T-cell (primary cell): ENCODE measurements around the gene GFRA1. TPM values are rescaled to one million over a fixed set of nuclear protein-coding genes. Genes with fewer than 3 reads are reported as not detected.

Experiments used
- ATAC-seq, 4 experiments: fragments of 200-7000 bp in 3 of 4; fragments of 150-1000 bp in 1 of 4; cut with Tn5 transposase; replicated peaks in 1 of 4; 1 replicate in 3 of 4; 2 replicates in 1 of 4; pipeline ENCODE4 v1.10.0; 2021; ENCODE audit warnings: moderate library complexity in 3 of 4, mild to moderate bottlenecking in 2 of 4, moderate number of reproducible peaks in 1 of 4
- CTCF ChIA-PET, 2 donors: fragments of 300-600 bp; sonication (Branson Sonifier 250); formaldehyde crosslinking; loops; one replicate each; lab custom pipeline; 2022; ENCODE audit warnings: antibody characterized with exemption in 2 of 2; lab: Charles Lee
- POLR2A ChIA-PET, 2 donors: fragments of 300-600 bp; sonication (Branson Sonifier 250); formaldehyde crosslinking; loops; one replicate each; lab custom pipeline; 2022; ENCODE audit warnings: antibody characterized with exemption in 2 of 2; lab: Charles Lee
- DNase-seq, 35 experiments: peaks; one replicate each; pipeline versions ENCODE4 v3.0.0 to v3.0.0-alpha.2; 2013 to 2023
- H3K27ac ChIP-seq: one replicate; pipeline ENCODE4 v1.5.1; 2013; ENCODE audit warnings: low read length
- H3K27me3 ChIP-seq, 2 experiments: replicated peaks in 1 of 2; 1 replicate in 1 of 2; 2 replicates in 1 of 2; pipeline versions ENCODE4 v1.6.1 to v1.7.0; 2013; ENCODE audit warnings: low read length in 1 of 2, mixed read lengths in 1 of 2; ENCODE audit not compliant: control insufficient read depth in 2 of 2, insufficient read depth in 2 of 2; ENCODE audit errors: extremely low read depth in 1 of 2
- H3K36me3 ChIP-seq, 2 donors: 1 replicate in 1 of 2; 2 replicates in 1 of 2; pipeline versions ENCODE4 v1.6.1 to v1.7.0; 2013; ENCODE audit warnings: low read length in 1 of 2; ENCODE audit not compliant: control insufficient read depth in 2 of 2, insufficient read depth in 1 of 2; ENCODE audit errors: extremely low read depth in 1 of 2
- H3K4me1 ChIP-seq, 2 experiments: 1 replicate in 1 of 2; 2 replicates in 1 of 2; pipeline versions ENCODE4 v1.6.1 to v1.7.0; 2013; ENCODE audit warnings: low read length in 2 of 2, mixed read lengths in 1 of 2; ENCODE audit not compliant: insufficient read depth in 2 of 2, control insufficient read depth in 1 of 2; ENCODE audit errors: extremely low read depth in 1 of 2
- H3K4me3 ChIP-seq, 2 donors: 1 replicate in 1 of 2; 2 replicates in 1 of 2; pipeline versions ENCODE4 v1.5.1 to v1.7.0; 2013; ENCODE audit warnings: mild to moderate bottlenecking in 2 of 2, low read length in 1 of 2, moderate library complexity in 1 of 2; ENCODE audit not compliant: control insufficient read depth in 1 of 2; ENCODE audit errors: extremely low read depth in 1 of 2
- H3K9me3 ChIP-seq: 2 replicates; pipeline ENCODE4 v1.7.0; 2013
- H3K27ac Mint-ChIP-seq, 2 donors: one replicate each; pipeline ENCODE4 v1.8.0; 2020 to 2021; ENCODE audit warnings: mild to moderate bottlenecking in 2 of 2, mixed read lengths in 2 of 2
- H3K27me3 Mint-ChIP-seq, 2 donors: one replicate each; pipeline ENCODE4 v1.8.0; 2021 to 2022; ENCODE audit warnings: mixed read lengths in 2 of 2
- H3K36me3 Mint-ChIP-seq: one replicate; pipeline ENCODE4 v1.8.0; 2021; ENCODE audit warnings: mixed read lengths
- H3K4me1 Mint-ChIP-seq, 3 donors: one replicate each; pipeline ENCODE4 v1.8.0; 2020 to 2022; ENCODE audit warnings: mixed read lengths in 3 of 3, mild to moderate bottlenecking in 1 of 3
- H3K4me3 Mint-ChIP-seq, 3 donors: one replicate each; pipeline ENCODE4 v1.8.0; 2020 to 2022; ENCODE audit warnings: mild to moderate bottlenecking in 3 of 3, mixed read lengths in 3 of 3, moderate library complexity in 3 of 3
- H3K9me3 Mint-ChIP-seq, 3 donors: one replicate each; pipeline ENCODE4 v1.8.0; 2020 to 2022; ENCODE audit warnings: mixed read lengths in 3 of 3
- whole genome bisulfite sequencing: methylation state at CpG from one replicate; pipeline ENCODE4 v1.1.5; 2013; ENCODE audit warnings: missing lambda C conversion rate; ENCODE audit not compliant: insufficient coverage; 5-methylcytosine and 5-hydroxymethylcytosine counted together
- total RNA-seq, 35 experiments: library from RNA in 6 of 35; stranded (reverse) in 6 of 35; fragments of 120-200 nt in 1 of 35; gene quantifications; one replicate each; pipeline versions ENCODE4 v1.2.1 to v1.2.4 and lab custom pipeline; 2013 to 2026

The GFRA1 gene
- total RNA-seq, 5 donors from 2014 or later (not counting 1 experiment from before 2014, with no cell fraction given) = 0.03 to 0.25 (median 0.20) TPM; not detected in 2

- POLR2A ChIA-PET = no interaction called here
- WGBS = 81% methylated on average over 6 of the region's 7 CpGs
- no peaks in the 10 kb centered on the region for H3K36me3 ChIP-seq
- no peaks in the 10 kb centered on the region for H3K9me3 ChIP-seq
- H3K27ac ChIP-seq = no peak overlapping the region
- H3K4me1 ChIP-seq = no peaks in the 10 kb centered on the region
- Mint-ChIP-seq H3K36me3 (no peaks in the 10 kb centered on the region), H3K27me3 (peaks cover 6 to 18% of the 10 kb centered on the region in 2 donors), H3K4me3 (no peak overlapping the region), H3K27ac (no peak overlapping the region), H3K4me1 (no peaks in the 10 kb centered on the region), H3K9me3 (peaks cover 0 to 3% (median 0%) of the 10 kb centered on the region in 3 donors)
- CTCF ChIA-PET = no interaction called here
- H3K4me3 ChIP-seq = no peak overlapping the region
- H3K27me3 ChIP-seq = peaks cover 0 to 3% of the 10 kb centered on the region in 2 experiments
- DNase-seq = no peak
- ATAC-seq = no peak
These were observed 8.9 kb downstream of the GFRA1 start for GRCh38 chr10:116263870-116264655.

GRCh38 chr10:116262678-116263077 is 10.3 kb downstream of the GFRA1 start:
- CTCF ChIA-PET = no interaction called here
- 80% methylated on average over 1 of the region's 3 CpGs for WGBS
- Mint-ChIP-seq H3K4me3 (no peak overlapping the region), H3K27ac (no peak overlapping the region), H3K36me3 (no peaks in the 10 kb centered on the region), H3K9me3 (peaks cover 0 to 7% (median 2%) of the 10 kb centered on the region in 3 donors), H3K27me3 (peaks cover 4 to 13% of the 10 kb centered on the region in 2 donors), H3K4me1 (no peaks in the 10 kb centered on the region)
- no peak overlapping the region for H3K27ac ChIP-seq
- no peak for DNase-seq
- no peaks in the 10 kb centered on the region for H3K36me3 ChIP-seq
- ATAC-seq = no peak
- no peak overlapping the region for H3K4me3 ChIP-seq
- H3K9me3 ChIP-seq = no peaks in the 10 kb centered on the region
- H3K27me3 ChIP-seq = peaks cover 0 to 3% of the 10 kb centered on the region in 2 experiments
- POLR2A ChIA-PET = no interaction called here
- H3K4me1 ChIP-seq = no peaks in the 10 kb centered on the region

GRCh38 chr10:116260599-116260998 is 12.4 kb downstream of the GFRA1 start:
- no peaks in the 10 kb centered on the region for H3K36me3 ChIP-seq
- H3K4me3 Mint-ChIP-seq = no peak overlapping the region
- ChIA-PET CTCF (no interaction called here), POLR2A (no interaction called here)
- H3K9me3 ChIP-seq = no peaks in the 10 kb centered on the region
- H3K4me3 ChIP-seq = no peak overlapping the region
- H3K4me1 ChIP-seq = no peaks in the 10 kb centered on the region
- no peak for DNase-seq
- 0% methylated on average over 1 of the region's 2 CpGs for WGBS
- H3K27me3 Mint-ChIP-seq = peaks cover 4% of the 10 kb centered on the region in 2 donors
- no peaks in the 10 kb centered on the region for H3K4me1 Mint-ChIP-seq
- no peaks in the 10 kb centered on the region for H3K36me3 Mint-ChIP-seq
- no peak overlapping the region for H3K27ac Mint-ChIP-seq
- no peaks in the 10 kb centered on the region for H3K27me3 ChIP-seq
- no peak overlapping the region for H3K27ac ChIP-seq
- no peak for ATAC-seq
- peaks cover 0 to 8% (median 3%) of the 10 kb centered on the region in 3 donors for H3K9me3 Mint-ChIP-seq

GRCh38 chr10:116259638-116260037 is 13.4 kb downstream of the GFRA1 start:
- H3K4me3 Mint-ChIP-seq = no peak overlapping the region
- no peak overlapping the region for H3K4me3 ChIP-seq
- no CpG with 5 or more reads among the region's 3 CpGs for WGBS
- DNase-seq = no peak
- no peaks in the 10 kb centered on the region for H3K4me1 Mint-ChIP-seq
- H3K36me3 ChIP-seq = no peaks in the 10 kb centered on the region
- H3K4me1 ChIP-seq = no peaks in the 10 kb centered on the region
- POLR2A ChIA-PET = no interaction called here
- H3K27me3 ChIP-seq = no peaks in the 10 kb centered on the region
- no peak overlapping the region for H3K27ac ChIP-seq
- no peak for ATAC-seq
- H3K27me3 Mint-ChIP-seq = peaks cover 4% of the 10 kb centered on the region in 2 donors
- H3K36me3 Mint-ChIP-seq = no peaks in the 10 kb centered on the region
- CTCF ChIA-PET = no interaction called here
- H3K27ac Mint-ChIP-seq = no peak overlapping the region
- H3K9me3 Mint-ChIP-seq = peaks cover 0 to 8% (median 3%) of the 10 kb centered on the region in 3 donors
- H3K9me3 ChIP-seq = no peaks in the 10 kb centered on the region

GRCh38 chr10:116257785-116258184 is 15.2 kb downstream of the GFRA1 start:
- H3K9me3 ChIP-seq = no peaks in the 10 kb centered on the region
- Mint-ChIP-seq H3K27ac (no peak overlapping the region), H3K4me1 (no peaks in the 10 kb centered on the region), H3K4me3 (no peak overlapping the region), H3K9me3 (peaks cover 0 to 8% (median 3%) of the 10 kb centered on the region in 3 donors), H3K27me3 (peaks cover 4% of the 10 kb centered on the region in 2 donors), H3K36me3 (no peaks in the 10 kb centered on the region)
- DNase-seq = no peak
- 93% methylated on average over 2 of the region's 5 CpGs for WGBS
- ChIA-PET CTCF (no interaction called here), POLR2A (no interaction called here)
- no peak overlapping the region for H3K27ac ChIP-seq
- no peaks in the 10 kb centered on the region for H3K4me1 ChIP-seq
- H3K36me3 ChIP-seq = no peaks in the 10 kb centered on the region
- peaks cover 0 to 3% of the 10 kb centered on the region in 2 experiments for H3K27me3 ChIP-seq
- no peak for ATAC-seq
- no peak overlapping the region for H3K4me3 ChIP-seq

- ATAC-seq = no peak
- Histone ChIP-seq H3K4me3 (no peak overlapping the region), H3K27ac (no peak overlapping the region), H3K4me1 (no peaks in the 10 kb centered on the region), H3K27me3 (peaks cover 0 to 3% of the 10 kb centered on the region in 2 experiments), H3K36me3 (no peaks in the 10 kb centered on the region), H3K9me3 (no peaks in the 10 kb centered on the region)
- no peaks in the 10 kb centered on the region for H3K4me1 Mint-ChIP-seq
- CTCF ChIA-PET = no interaction called here
- POLR2A ChIA-PET = no interaction called here
- no peaks in the 10 kb centered on the region for H3K36me3 Mint-ChIP-seq
- H3K27ac Mint-ChIP-seq = no peak overlapping the region
- H3K27me3 Mint-ChIP-seq = peaks cover 4% of the 10 kb centered on the region in 2 donors
- H3K4me3 Mint-ChIP-seq = no peak overlapping the region
- WGBS = 55% methylated on average over 4 of the region's 5 CpGs
- peaks cover 0 to 8% (median 3%) of the 10 kb centered on the region in 3 donors for H3K9me3 Mint-ChIP-seq
- DNase-seq = no peak
These were observed 16.2 kb downstream of the GFRA1 start for GRCh38 chr10:116256752-116257259.
